ENCODE measurements around the gene DDX51. TPM values are rescaled to one million over a fixed set of nuclear protein-coding genes. Genes with fewer than 3 reads are reported as not detected.

Gene DDX51
- total RNA-seq, 2 donors from 2014 or later, result 9.4 to 22.9 TPM

- Histone ChIP-seq H3K27me3 (no peaks in the 10 kb centered on the region), H3K4me3 (peak overlapping the region; percentile 46), H3K9ac (ENCODE audit: low read depth in 2 of 2, low read length in 2 of 2) (peak overlapping the region; percentile 70 to 74), H3K9me3 (no peaks in the 10 kb centered on the region), H3K4me1 (peaks cover 6% of the 10 kb centered on the region), H3K27ac (peak overlapping the region; percentile 66), H3K36me3 (no peaks in the 10 kb centered on the region)
- DNase-seq, result peak; percentile 93
- intact Hi-C loops (cut with DNase I), result no loop called here
- TF ChIP-seq CTCF (IDR thresholded peaks at IDR 0.05), result no peak
These were observed 45.4 kb upstream of the DDX51 start for GRCh38 chr12:132189378-132190011.

GRCh38 chr12:132188916-132189325, 44.8 kb upstream of the DDX51 start:
- Histone ChIP-seq H3K9me3 (no peaks in the 10 kb centered on the region), H3K9ac (ENCODE audit: low read depth in 2 of 2, low read length in 2 of 2) (peak overlapping the region; percentile 70 to 74), H3K4me1 (peaks cover 6% of the 10 kb centered on the region), H3K36me3 (no peaks in the 10 kb centered on the region), H3K27me3 (no peaks in the 10 kb centered on the region), H3K4me3 (peak overlapping the region; percentile 46), H3K27ac (peak overlapping the region; percentile 66)
- no peak for TF ChIP-seq CTCF (IDR thresholded peaks at IDR 0.05)
- intact Hi-C loops (cut with DNase I), result no loop called here
- DNase-seq, result no peak

- DNase-seq, result no peak
- H3K4me3 ChIP-seq, result peak overlapping the region; percentile 46
- no peak for TF ChIP-seq CTCF (IDR thresholded peaks at IDR 0.05)
These were observed 44.4 kb upstream of the DDX51 start for GRCh38 chr12:132188451-132188901.

GRCh38 chr12:132187646-132188450, 43.7 kb upstream of the DDX51 start:
- no peak overlapping the region for H3K4me3 ChIP-seq
- H3K27me3 ChIP-seq, result no peaks in the 10 kb centered on the region
- no peak for DNase-seq
- peaks cover 6% of the 10 kb centered on the region for H3K4me1 ChIP-seq
- no peaks in the 10 kb centered on the region for H3K36me3 ChIP-seq
- intact Hi-C loops (cut with DNase I), result no loop called here
- no peak overlapping the region for H3K9ac ChIP-seq (ENCODE audit: low read depth in 2 of 2, low read length in 2 of 2)
- H3K27ac ChIP-seq, result no peak overlapping the region
- TF ChIP-seq CTCF (IDR thresholded peaks at IDR 0.05), result no peak
- no peaks in the 10 kb centered on the region for H3K9me3 ChIP-seq

More at GRCh38 chr12:132188451-132188901, 44.4 kb upstream of the DDX51 start:
- Histone ChIP-seq H3K4me1 (peaks cover 6% of the 10 kb centered on the region), H3K9me3 (no peaks in the 10 kb centered on the region), H3K9ac (ENCODE audit: low read depth in 2 of 2, low read length in 2 of 2) (peak overlapping the region in 1 of 2 donors; percentile 70), H3K27ac (no peak overlapping the region), H3K36me3 (no peaks in the 10 kb centered on the region), H3K27me3 (no peaks in the 10 kb centered on the region)
- intact Hi-C loops (cut with DNase I), result no loop called here

GRCh38 chr12:132186857-132187620, 42.9 kb upstream of the DDX51 start:
- no peak overlapping the region for H3K4me3 ChIP-seq
- H3K4me1 ChIP-seq, result peaks cover 6% of the 10 kb centered on the region
- no peak overlapping the region for H3K9ac ChIP-seq (ENCODE audit: low read depth in 2 of 2, low read length in 2 of 2)
- DNase-seq, result no peak
- TF ChIP-seq CTCF (IDR thresholded peaks at IDR 0.05), result no peak
- H3K36me3 ChIP-seq, result no peaks in the 10 kb centered on the region
- no peaks in the 10 kb centered on the region for H3K9me3 ChIP-seq
- intact Hi-C loops (cut with DNase I), result no loop called here
- no peak overlapping the region for H3K27ac ChIP-seq
- no peaks in the 10 kb centered on the region for H3K27me3 ChIP-seq

Measured in colonic mucosa (tissue), 4 donors.